ENCODE data around the gene TMEM125.

The TMEM125 gene

GRCh38 chr1:43294761-43295160 lies 25.0 kb downstream of the TMEM125 start:
- no peak for DNase-seq

GRCh38 chr1:43296207-43296606 lies 26.4 kb downstream of the TMEM125 start:
- no peak for DNase-seq

GRCh38 chr1:43298055-43298454 lies 28.3 kb downstream of the TMEM125 start:
- DNase-seq: no peak

GRCh38 chr1:43299101-43299500 lies 29.3 kb downstream of the TMEM125 start:
- no peak for DNase-seq

GRCh38 chr1:43300378-43301094 lies 30.8 kb downstream of the TMEM125 start, which contains the start of gene TIE1:
Gene TIE1, plus strand, starts transcription at chr1:43300982. Its CDS starts 90 bp downstream, at chr1:43301072.
- DNase-seq: no peak

GRCh38 chr1:43302201-43302600 lies 32.4 kb downstream of the TMEM125 start:
- DNase-seq: no peak

GRCh38 chr1:43302721-43303470 lies 33.1 kb downstream of the TMEM125 start:
- DNase-seq: no peak

- no peak for DNase-seq
Measured at GRCh38 chr1:43303471-43304313, 33.9 kb downstream of the TMEM125 start.

- DNase-seq: no peak
Measured at GRCh38 chr1:43304314-43304681, 34.5 kb downstream of the TMEM125 start.

- no peak for DNase-seq
Measured at GRCh38 chr1:43304771-43305300, 35.1 kb downstream of the TMEM125 start.

- DNase-seq: no peak
Measured at GRCh38 chr1:43305461-43305860, 35.7 kb downstream of the TMEM125 start.

- DNase-seq: no peak
Measured at GRCh38 chr1:43305926-43306687, 36.3 kb downstream of the TMEM125 start.

- DNase-seq: no peak
Measured at GRCh38 chr1:43306688-43307457, 37.1 kb downstream of the TMEM125 start.

GRCh38 chr1:43307458-43308158 lies 37.8 kb downstream of the TMEM125 start:
- no peak for DNase-seq

GRCh38 chr1:43308635-43309404 lies 39.0 kb downstream of the TMEM125 start:
- DNase-seq: no peak

- DNase-seq: no peak
Measured at GRCh38 chr1:43309405-43310025, 39.7 kb downstream of the TMEM125 start.

- no peak for DNase-seq
Measured at GRCh38 chr1:43311521-43311920, 41.7 kb downstream of the TMEM125 start.

GRCh38 chr1:43312212-43312623 lies 42.4 kb downstream of the TMEM125 start:
- DNase-seq: no peak

- DNase-seq: no peak
Measured at GRCh38 chr1:43312663-43313515, 43.1 kb downstream of the TMEM125 start.
